ENCODE results near the gene SETD2. TPM values are rescaled to one million over a fixed set of nuclear protein-coding genes. Genes with fewer than 3 reads are reported as not detected.
A peak's percentile ranks its signal among the peaks of the same experiment; 100 is the strongest.

SETD2 gene
- total RNA-seq, 1 experiment from 2014 or later, result 60.8 TPM

GRCh38 chr3:47017504-47018268, 146.2 kb downstream of the SETD2 start:
- DNase-seq, result peak; percentile 29
- H3K27me3 Mint-ChIP-seq (ENCODE audit: low read depth), result no peaks in the 10 kb centered on the region
- H3K4me1 Mint-ChIP-seq, result peaks cover 15 to 20% of the 10 kb centered on the region in 2 experiments
- Histone ChIP-seq H4K20me1 (ENCODE audit: control insufficient read depth, insufficient read depth, insufficient read length) (peaks cover under 1% of the 10 kb centered on the region), H4K8ac (replicated peaks; ENCODE audit: insufficient read length, low read depth, low read length) (no peak overlapping the region), H2BK12ac (ENCODE audit: insufficient read length, low read depth, low read length) (no peak overlapping the region), H3K56ac (ENCODE audit: insufficient read length, low read depth, low read length) (no peak overlapping the region), H3K4ac (ENCODE audit: low read depth, low read length) (no peak overlapping the region), H3K9ac (ENCODE audit: extremely low read depth, insufficient read length, low read length) (no peak overlapping the region), H2AFZ (ENCODE audit: low read length) (no peak overlapping the region), H3K4me2 (ENCODE audit: insufficient read depth, insufficient read length, low read length) (no peak overlapping the region), H3K23ac (ENCODE audit: insufficient read length, low read depth, low read length) (no peak overlapping the region), H3K9me3 (ENCODE audit: control insufficient read depth, low read depth, low read length) (no peaks in the 10 kb centered on the region), H3K27me3 (ENCODE audit: insufficient read depth, low read length) (no peaks in the 10 kb centered on the region), H3K18ac (ENCODE audit: insufficient read length, low read depth, low read length) (no peak overlapping the region), H3T11ph (ENCODE audit: low read length) (no peak overlapping the region), H3K23me2 (ENCODE audit: insufficient read length, low read depth, low read length, poor library complexity, severe bottlenecking) (no peaks in the 10 kb centered on the region), H2BK5ac (ENCODE audit: insufficient read length, low read length) (no peak overlapping the region), H3K79me1 (ENCODE audit: insufficient read depth, low read depth, low read length, poor library complexity, severe bottlenecking) (no peaks in the 10 kb centered on the region), H2BK15ac (ENCODE audit: low read depth, low read length) (no peak overlapping the region), H3K27ac (ENCODE audit: insufficient read length, low read depth, low read length) (no peak overlapping the region), H4K5ac (ENCODE audit: insufficient read length, low read depth, low read length) (no peak overlapping the region), H2BK20ac (ENCODE audit: low read depth, low read length, poor library complexity, severe bottlenecking) (no peak overlapping the region), H3K79me2 (ENCODE audit: insufficient read depth, low read length) (no peaks in the 10 kb centered on the region), H3K14ac (ENCODE audit: insufficient read depth, low read length) (no peak overlapping the region), H3K4me1 (ENCODE audit: insufficient read depth, low read length) (no peaks in the 10 kb centered on the region), H4K91ac (ENCODE audit: insufficient read length, low read depth, low read length) (no peak overlapping the region), H2AK5ac (ENCODE audit: insufficient read length, low read length) (no peak overlapping the region), H2BK120ac (ENCODE audit: low read depth, low read length, poor library complexity, severe bottlenecking) (no peak overlapping the region)
- no peak for TF ChIP-seq CTCF (conservative IDR thresholded peaks at IDR 0.05)
- H3K9me3 Mint-ChIP-seq, result no peaks in the 10 kb centered on the region
- H3K4me3 Mint-ChIP-seq, result no peak overlapping the region
- H3K36me3 Mint-ChIP-seq (ENCODE audit: insufficient read depth in 1 of 3, low read depth in 3 of 3), result peaks cover 5 to 40% (median 37%) of the 10 kb centered on the region in 3 experiments; a peak in 6 of 7 replicates
- no CpG with 5 or more reads among the region's 6 CpGs for WGBS (ENCODE audit: extremely low coverage, insufficient read length, low lambda C conversion rate)
- no peak overlapping the region for H3K27ac Mint-ChIP-seq

All from H9 (cell line).